DND-41 (cell line): ENCODE measurements around the gene AP3M1.

Source experiments
- EZH2 ChIP-seq: IDR thresholded peaks from 3 replicates; pipeline ENCODE4 v1.6.1; 2012; ENCODE audit warnings: borderline replicate concordance, low read depth, mild to moderate bottlenecking, moderate library complexity, low read length, inconsistent platforms; ENCODE audit not compliant: severe bottlenecking
- TF ChIP-seq, protein P1 (sequence below): IDR thresholded peaks from 2 replicates; pipeline ENCODE4 v1.5.1; 2012; ENCODE audit warnings: borderline replicate concordance, low read length, moderate library complexity, mild to moderate bottlenecking; ENCODE audit not compliant: poor library complexity, severe bottlenecking; ENCODE audit errors: extremely low read depth

DNA sequence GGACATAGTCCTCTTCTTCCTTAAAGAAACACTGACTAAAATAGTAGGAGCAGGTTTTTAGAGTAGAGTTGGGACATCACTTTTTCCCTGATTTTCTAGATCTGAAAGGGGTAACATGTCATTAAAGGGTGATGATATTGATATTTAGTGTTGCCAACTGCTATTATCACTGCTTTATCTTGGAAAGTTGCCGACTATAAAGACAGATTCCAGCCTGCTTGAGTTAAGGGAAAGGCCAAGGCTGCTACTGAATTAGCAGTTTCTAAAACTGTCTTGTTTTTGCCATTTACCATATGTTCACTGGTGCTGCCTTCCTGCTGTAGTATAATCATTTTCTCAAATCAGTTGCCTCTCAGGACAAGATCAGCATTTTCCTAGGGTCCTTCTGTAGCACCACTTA is 29.7 kb downstream of the AP3M1 start:
- TF ChIP-seq, protein P1, sequence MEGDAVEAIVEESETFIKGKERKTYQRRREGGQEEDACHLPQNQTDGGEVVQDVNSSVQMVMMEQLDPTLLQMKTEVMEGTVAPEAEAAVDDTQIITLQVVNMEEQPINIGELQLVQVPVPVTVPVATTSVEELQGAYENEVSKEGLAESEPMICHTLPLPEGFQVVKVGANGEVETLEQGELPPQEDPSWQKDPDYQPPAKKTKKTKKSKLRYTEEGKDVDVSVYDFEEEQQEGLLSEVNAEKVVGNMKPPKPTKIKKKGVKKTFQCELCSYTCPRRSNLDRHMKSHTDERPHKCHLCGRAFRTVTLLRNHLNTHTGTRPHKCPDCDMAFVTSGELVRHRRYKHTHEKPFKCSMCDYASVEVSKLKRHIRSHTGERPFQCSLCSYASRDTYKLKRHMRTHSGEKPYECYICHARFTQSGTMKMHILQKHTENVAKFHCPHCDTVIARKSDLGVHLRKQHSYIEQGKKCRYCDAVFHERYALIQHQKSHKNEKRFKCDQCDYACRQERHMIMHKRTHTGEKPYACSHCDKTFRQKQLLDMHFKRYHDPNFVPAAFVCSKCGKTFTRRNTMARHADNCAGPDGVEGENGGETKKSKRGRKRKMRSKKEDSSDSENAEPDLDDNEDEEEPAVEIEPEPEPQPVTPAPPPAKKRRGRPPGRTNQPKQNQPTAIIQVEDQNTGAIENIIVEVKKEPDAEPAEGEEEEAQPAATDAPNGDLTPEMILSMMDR, result no peak
- TF ChIP-seq EZH2, result no peak
